K562 (cell line): ENCODE results near the gene UGP2. TPM values are rescaled to one million over a fixed set of nuclear protein-coding genes. Genes with fewer than 3 reads are reported as not detected.
A peak's percentile ranks its signal among the peaks of the same experiment; 100 is the strongest.

Source experiments
- BACH1 ChIP-seq: fragments of 200-800 bp; sonication (Bioruptor generic); IDR thresholded peaks from 2 replicates; pipeline ENCODE4 v1.6.1; 2016; ENCODE audit warnings: missing genetic modification characterization, missing compliant biosample characterization
- E2F3 ChIP-seq: fragments of 250-450 bp; sonication (Bioruptor Pico); IDR thresholded peaks from 2 replicates; pipeline ENCODE4 v1.4.0; 2020; ENCODE audit warnings: mild to moderate bottlenecking
- ETV6 ChIP-seq, 3 experiments: fragments of 150-350 bp in 1 of 3; sonication (generic) in 1 of 3; formaldehyde crosslinking in 1 of 3; IDR thresholded peaks; 2 replicates each; pipeline versions ENCODE4 v1.6.1 to v1.8.0; 2014 to 2022; ENCODE audit warnings: borderline replicate concordance in 2 of 3, low read depth in 2 of 3, antibody characterized with exemption in 1 of 3, low read length in 1 of 3, mild to moderate bottlenecking in 1 of 3, missing genetic modification reagents in 1 of 3
- FIP1L1 ChIP-seq: fragments of 200-400 bp; formaldehyde crosslinking; IDR thresholded peaks from 2 replicates; pipeline ENCODE4 v1.6.1; 2018; ENCODE audit warnings: mild to moderate bottlenecking, low read depth, low read length; ENCODE audit not compliant: poor library complexity, severe bottlenecking
- KAT2B ChIP-seq: IDR thresholded peaks from one replicate; pipeline ENCODE4 v1.6.1; 2012; ENCODE audit warnings: low read depth, mild to moderate bottlenecking, control low read depth, inconsistent platforms, low read length, moderate library complexity
- MYBL2 ChIP-seq, 2 experiments: fragments of 450-650 bp in 1 of 2; sonication (generic) in 1 of 2; formaldehyde crosslinking in 1 of 2; IDR thresholded peaks; 2 replicates each; pipeline versions ENCODE4 v1.6.1 to v1.8.1; 2017 to 2022; ENCODE audit warnings: borderline replicate concordance in 1 of 2, inconsistent platforms in 1 of 2, low read depth in 1 of 2, mild to moderate bottlenecking in 1 of 2, missing genetic modification reagents in 1 of 2, moderate library complexity in 1 of 2
- RBM34 ChIP-seq: fragments of 200-400 bp; formaldehyde crosslinking; IDR thresholded peaks from 2 replicates; pipeline ENCODE4 v1.6.1; 2018; ENCODE audit warnings: low read length, borderline replicate concordance; ENCODE audit not compliant: insufficient read depth
- TAL1 ChIP-seq: fragments of 450-650 bp; IDR thresholded peaks from 2 replicates; pipeline ENCODE4 v1.6.1; 2016; ENCODE audit warnings: mild to moderate bottlenecking
- YY1 ChIP-seq, 3 experiments: IDR thresholded peaks; 2 replicates each; pipeline ENCODE4 v1.6.1; 2011; ENCODE audit warnings: low read length in 2 of 3, mild to moderate bottlenecking in 2 of 3, moderate library complexity in 2 of 3, borderline replicate concordance in 1 of 3, control low read depth in 1 of 3, low read depth in 1 of 3; ENCODE audit not compliant: insufficient read depth in 3 of 3, insufficient replicate concordance in 2 of 3, control insufficient read depth in 1 of 3, insufficient read length in 1 of 3; ENCODE audit errors: extremely low read depth in 1 of 3
- ZNF232 ChIP-seq: sonication (generic); formaldehyde crosslinking; IDR thresholded peaks from 2 replicates; pipeline ENCODE4 v1.8.0; 2022; ENCODE audit warnings: mild to moderate bottlenecking, missing genetic modification reagents
- ZNF551 ChIP-seq: fragments of 250-450 bp; sonication (Bioruptor Pico); IDR thresholded peaks from 2 replicates; pipeline ENCODE4 v1.5.0; 2021; ENCODE audit warnings: mild to moderate bottlenecking, moderate library complexity
- ZNF717 ChIP-seq: fragments of 250-450 bp; sonication (Bioruptor Pico); IDR thresholded peaks from 2 replicates; pipeline ENCODE4 v1.5.0; 2021
- polyA plus RNA-seq, 8 experiments: library from polyadenylated mRNA; depleted of rRNA in 4 of 8; stranded (reverse) in 5 of 8; unstranded in 3 of 8; fragments of >200 nt; fragmentation: Nextera tagmentation in 2 of 8; fragmentation: Illumina TruSeq in 1 of 8; extraction: Ambion mirVana in 2 of 8; extraction: Trizol in 1 of 8; gene quantifications; 2 replicates each; pipeline versions ENCODE4 v1.2.1 to v1.2.3, GENCODE V29; 2011 to 2014; ENCODE audit warnings: inconsistent platforms in 1 of 8, missing spikeins in 1 of 8
- total RNA-seq, 7 experiments: library from RNA; depleted of rRNA in 6 of 7; stranded (reverse); fragments of >200 nt in 6 of 7; fragmentation: Illumina TruSeq in 2 of 7; extraction: Trizol in 2 of 7; gene quantifications; 2 replicates each; pipeline versions ENCODE4 v1.2.1 to v1.2.3, GENCODE V29; 2011 to 2021; ENCODE audit warnings: low replicate concordance in 1 of 7
- TF ChIP-seq, protein P1 (sequence below): sonication (generic); formaldehyde crosslinking; IDR thresholded peaks from 2 replicates; pipeline ENCODE4 v1.8.1; 2023; ENCODE audit warnings: mild to moderate bottlenecking, missing genetic modification reagents, moderate library complexity
- TF ChIP-seq, protein P2 (sequence below): fragments of 250-450 bp; sonication (Bioruptor Pico); IDR thresholded peaks from 2 replicates; pipeline ENCODE4 v1.8.0; 2021; ENCODE audit warnings: moderate library complexity, mild to moderate bottlenecking, inconsistent platforms
- TF ChIP-seq, protein P3 (sequence below), 2 experiments: fragments of 200-800 bp in 1 of 2; sonication (Bioruptor generic) in 1 of 2; sonication (generic) in 1 of 2; formaldehyde crosslinking in 1 of 2; IDR thresholded peaks in 1 of 2; conservative IDR thresholded peaks in 1 of 2; 2 replicates each; pipeline versions ENCODE4 v1.5.0 to v1.6.1; 2016 to 2020; ENCODE audit warnings: missing compliant biosample characterization in 1 of 2, missing genetic modification characterization in 1 of 2, missing genetic modification reagents in 1 of 2
- TF ChIP-seq, protein P4 (sequence below): sonication (generic); formaldehyde crosslinking; IDR thresholded peaks from 2 replicates; pipeline ENCODE4 v1.8.0; 2023; ENCODE audit warnings: mild to moderate bottlenecking, missing genetic modification reagents
- TF ChIP-seq, protein P5 (sequence below): sonication (generic); formaldehyde crosslinking; IDR thresholded peaks from 2 replicates; pipeline ENCODE4 v1.4.0; 2020; ENCODE audit warnings: mild to moderate bottlenecking, missing genetic modification reagents

The UGP2 gene
- total and polyA plus RNA-seq, 9 of the 15 experiments (the other 6 are each of a cell fraction or from before 2014, with no cell fraction given), result 25.2 to 69.3 (median 58.9) TPM

DNA sequence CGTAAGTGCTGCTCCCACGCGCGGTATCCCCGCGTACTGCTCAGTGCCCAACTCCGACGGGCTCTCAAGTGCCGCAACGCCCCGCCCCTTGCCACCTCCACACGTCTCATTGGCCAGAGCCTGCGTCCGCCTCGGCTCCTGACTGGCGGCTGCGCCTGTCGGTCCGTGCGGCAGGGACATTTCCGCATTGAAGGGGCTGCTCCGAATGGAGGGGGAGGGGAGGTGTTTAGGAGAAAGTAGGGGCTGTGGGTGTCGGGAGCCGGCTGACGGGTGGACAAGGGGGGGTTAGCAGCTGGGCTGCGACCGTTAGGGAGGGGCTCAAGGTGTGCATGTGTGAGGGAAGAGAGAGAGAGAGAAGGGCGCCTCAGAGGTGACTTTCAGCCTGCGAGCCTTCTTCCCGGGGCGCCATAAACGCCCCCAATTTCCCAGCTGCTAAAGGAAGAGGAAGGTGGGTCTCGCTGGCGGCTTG, 877 bp upstream of the UGP2 start (continued):
- TF ChIP-seq, protein P1, sequence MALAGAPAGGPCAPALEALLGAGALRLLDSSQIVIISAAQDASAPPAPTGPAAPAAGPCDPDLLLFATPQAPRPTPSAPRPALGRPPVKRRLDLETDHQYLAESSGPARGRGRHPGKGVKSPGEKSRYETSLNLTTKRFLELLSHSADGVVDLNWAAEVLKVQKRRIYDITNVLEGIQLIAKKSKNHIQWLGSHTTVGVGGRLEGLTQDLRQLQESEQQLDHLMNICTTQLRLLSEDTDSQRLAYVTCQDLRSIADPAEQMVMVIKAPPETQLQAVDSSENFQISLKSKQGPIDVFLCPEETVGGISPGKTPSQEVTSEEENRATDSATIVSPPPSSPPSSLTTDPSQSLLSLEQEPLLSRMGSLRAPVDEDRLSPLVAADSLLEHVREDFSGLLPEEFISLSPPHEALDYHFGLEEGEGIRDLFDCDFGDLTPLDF (CRISPR knock-in tag), result no peak
- TF ChIP-seq, protein P2, sequence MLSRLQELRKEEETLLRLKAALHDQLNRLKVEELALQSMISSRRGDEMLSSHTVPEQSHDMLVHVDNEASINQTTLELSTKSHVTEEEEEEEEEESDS, result no peak
- TF ChIP-seq YY1 (IDR thresholded peaks at IDR 0.05; ENCODE audit: borderline replicate concordance in 1 of 3, control insufficient read depth in 1 of 3, extremely low read depth in 1 of 3, insufficient read depth in 3 of 3, insufficient read length in 1 of 3, insufficient replicate concordance in 2 of 3, low read depth in 1 of 3, low read length in 2 of 3), result peak in 2 of 3 experiments; percentile 32 to 53
- no peak for TF ChIP-seq ZNF551 (CRISPR knock-in tag)
- peak; percentile 54; the same call in 1 of the 2 replicates for TF ChIP-seq MYBL2 (IDR thresholded peaks at IDR 0.05; ENCODE audit: low read depth)
- no peak for TF ChIP-seq MYBL2 (CRISPR knock-in tag; IDR thresholded peaks at IDR 0.05; ENCODE audit: borderline replicate concordance)
- TF ChIP-seq, protein P3, sequence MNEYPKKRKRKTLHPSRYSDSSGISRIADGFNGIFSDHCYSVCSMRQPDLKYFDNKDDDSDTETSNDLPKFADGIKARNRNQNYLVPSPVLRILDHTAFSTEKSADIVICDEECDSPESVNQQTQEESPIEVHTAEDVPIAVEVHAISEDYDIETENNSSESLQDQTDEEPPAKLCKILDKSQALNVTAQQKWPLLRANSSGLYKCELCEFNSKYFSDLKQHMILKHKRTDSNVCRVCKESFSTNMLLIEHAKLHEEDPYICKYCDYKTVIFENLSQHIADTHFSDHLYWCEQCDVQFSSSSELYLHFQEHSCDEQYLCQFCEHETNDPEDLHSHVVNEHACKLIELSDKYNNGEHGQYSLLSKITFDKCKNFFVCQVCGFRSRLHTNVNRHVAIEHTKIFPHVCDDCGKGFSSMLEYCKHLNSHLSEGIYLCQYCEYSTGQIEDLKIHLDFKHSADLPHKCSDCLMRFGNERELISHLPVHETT (CRISPR knock-in tag; conservative IDR thresholded peaks at IDR 0.05 in 1 of 2, IDR thresholded peaks at IDR 0.05 in 1 of 2), result no peak
- no peak for TF ChIP-seq KAT2B
- TF ChIP-seq TAL1, result no peak
- TF ChIP-seq RBM34, result no peak
- TF ChIP-seq BACH1 (tag), result no peak
- TF ChIP-seq ETV6 (IDR thresholded peaks at IDR 0.05; ENCODE audit: borderline replicate concordance in 1 of 2, low read depth in 2 of 2, low read length in 1 of 2), result no peak
- no peak for TF ChIP-seq ETV6 (CRISPR knock-in tag; IDR thresholded peaks at IDR 0.05; ENCODE audit: borderline replicate concordance)
- peak; percentile 7 for TF ChIP-seq FIP1L1
- TF ChIP-seq, protein P4, sequence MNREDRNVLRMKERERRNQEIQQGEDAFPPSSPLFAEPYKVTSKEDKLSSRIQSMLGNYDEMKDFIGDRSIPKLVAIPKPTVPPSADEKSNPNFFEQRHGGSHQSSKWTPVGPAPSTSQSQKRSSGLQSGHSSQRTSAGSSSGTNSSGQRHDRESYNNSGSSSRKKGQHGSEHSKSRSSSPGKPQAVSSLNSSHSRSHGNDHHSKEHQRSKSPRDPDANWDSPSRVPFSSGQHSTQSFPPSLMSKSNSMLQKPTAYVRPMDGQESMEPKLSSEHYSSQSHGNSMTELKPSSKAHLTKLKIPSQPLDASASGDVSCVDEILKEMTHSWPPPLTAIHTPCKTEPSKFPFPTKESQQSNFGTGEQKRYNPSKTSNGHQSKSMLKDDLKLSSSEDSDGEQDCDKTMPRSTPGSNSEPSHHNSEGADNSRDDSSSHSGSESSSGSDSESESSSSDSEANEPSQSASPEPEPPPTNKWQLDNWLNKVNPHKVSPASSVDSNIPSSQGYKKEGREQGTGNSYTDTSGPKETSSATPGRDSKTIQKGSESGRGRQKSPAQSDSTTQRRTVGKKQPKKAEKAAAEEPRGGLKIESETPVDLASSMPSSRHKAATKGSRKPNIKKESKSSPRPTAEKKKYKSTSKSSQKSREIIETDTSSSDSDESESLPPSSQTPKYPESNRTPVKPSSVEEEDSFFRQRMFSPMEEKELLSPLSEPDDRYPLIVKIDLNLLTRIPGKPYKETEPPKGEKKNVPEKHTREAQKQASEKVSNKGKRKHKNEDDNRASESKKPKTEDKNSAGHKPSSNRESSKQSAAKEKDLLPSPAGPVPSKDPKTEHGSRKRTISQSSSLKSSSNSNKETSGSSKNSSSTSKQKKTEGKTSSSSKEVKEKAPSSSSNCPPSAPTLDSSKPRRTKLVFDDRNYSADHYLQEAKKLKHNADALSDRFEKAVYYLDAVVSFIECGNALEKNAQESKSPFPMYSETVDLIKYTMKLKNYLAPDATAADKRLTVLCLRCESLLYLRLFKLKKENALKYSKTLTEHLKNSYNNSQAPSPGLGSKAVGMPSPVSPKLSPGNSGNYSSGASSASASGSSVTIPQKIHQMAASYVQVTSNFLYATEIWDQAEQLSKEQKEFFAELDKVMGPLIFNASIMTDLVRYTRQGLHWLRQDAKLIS (CRISPR knock-in tag), result no peak
- TF ChIP-seq E2F3 (CRISPR knock-in tag), result no peak
- TF ChIP-seq, protein P5, sequence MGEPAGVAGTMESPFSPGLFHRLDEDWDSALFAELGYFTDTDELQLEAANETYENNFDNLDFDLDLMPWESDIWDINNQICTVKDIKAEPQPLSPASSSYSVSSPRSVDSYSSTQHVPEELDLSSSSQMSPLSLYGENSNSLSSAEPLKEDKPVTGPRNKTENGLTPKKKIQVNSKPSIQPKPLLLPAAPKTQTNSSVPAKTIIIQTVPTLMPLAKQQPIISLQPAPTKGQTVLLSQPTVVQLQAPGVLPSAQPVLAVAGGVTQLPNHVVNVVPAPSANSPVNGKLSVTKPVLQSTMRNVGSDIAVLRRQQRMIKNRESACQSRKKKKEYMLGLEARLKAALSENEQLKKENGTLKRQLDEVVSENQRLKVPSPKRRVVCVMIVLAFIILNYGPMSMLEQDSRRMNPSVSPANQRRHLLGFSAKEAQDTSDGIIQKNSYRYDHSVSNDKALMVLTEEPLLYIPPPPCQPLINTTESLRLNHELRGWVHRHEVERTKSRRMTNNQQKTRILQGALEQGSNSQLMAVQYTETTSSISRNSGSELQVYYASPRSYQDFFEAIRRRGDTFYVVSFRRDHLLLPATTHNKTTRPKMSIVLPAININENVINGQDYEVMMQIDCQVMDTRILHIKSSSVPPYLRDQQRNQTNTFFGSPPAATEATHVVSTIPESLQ (CRISPR knock-in tag), result no peak
- no peak for TF ChIP-seq ZNF717 (CRISPR knock-in tag)
- no peak for TF ChIP-seq ZNF232
